ENCODE measurements around the gene KLHL36. TPM values are rescaled to one million over a fixed set of nuclear protein-coding genes. Genes with fewer than 3 reads are reported as not detected.
"Not testable (repeated sequence)": the region's sequence is repeated elsewhere in the genome, so short reads cannot be mapped to it uniquely, and the experiment has no call there.

The KLHL36 gene
- total and polyA plus RNA-seq, 4 donors, result 11.5 to 53.6 (median 16.9) TPM

DNA sequence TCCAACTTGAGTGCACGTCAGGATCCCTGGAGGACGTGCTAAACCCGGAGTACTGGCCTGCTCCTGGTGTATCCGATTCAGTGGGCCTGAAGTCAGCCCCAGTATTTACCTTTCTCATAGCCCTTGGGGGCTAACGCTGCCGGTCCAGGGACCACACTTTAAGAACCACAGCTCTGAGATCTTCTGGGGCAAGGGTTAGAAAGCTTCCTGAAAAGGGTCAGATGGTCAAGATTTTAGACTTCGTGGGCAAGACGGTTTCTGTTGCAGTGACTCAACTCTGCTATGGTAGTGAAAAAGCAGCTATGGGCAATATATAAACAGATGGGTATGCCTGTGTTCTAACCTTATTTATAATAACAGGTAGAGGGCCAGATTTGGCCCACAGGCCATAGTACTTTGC lies 36.9 kb downstream of the KLHL36 start:
- H3K27me3 ChIP-seq (ENCODE audit: control insufficient read depth in 4 of 4, insufficient read depth in 4 of 4, low read length in 3 of 4), result no peaks in the 10 kb centered on the region
- WGBS, result 83% methylated on average over 8 of the region's 8 CpGs
- no peak for DNase-seq (ENCODE audit: low spot score)

DNA sequence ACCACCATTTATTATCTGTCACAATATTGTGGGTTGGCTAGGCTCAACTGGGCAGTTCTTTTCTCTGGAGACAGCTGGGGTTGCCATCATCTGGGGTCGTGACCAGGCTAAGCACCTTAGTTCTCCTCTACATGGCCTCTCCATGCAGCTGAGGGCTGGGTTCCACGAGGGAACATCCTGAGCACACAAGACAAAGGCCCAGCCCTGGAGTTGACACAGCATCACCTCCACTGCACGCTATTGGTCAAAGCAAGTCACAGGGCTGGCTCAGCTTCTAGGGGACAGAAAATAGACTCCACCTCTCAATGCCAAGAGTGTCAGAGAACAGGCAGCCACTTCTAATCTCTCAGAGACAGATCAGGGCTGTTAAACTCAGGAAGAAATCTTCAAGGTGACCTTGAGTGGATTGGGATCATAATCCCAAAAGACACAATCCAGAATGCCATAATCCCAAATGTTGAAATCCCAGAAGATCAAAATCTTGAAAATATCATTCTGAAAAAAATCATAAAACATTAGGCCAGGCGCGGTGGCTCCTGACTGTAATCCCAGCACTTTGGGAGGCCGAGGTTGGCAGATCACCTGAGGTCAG lies 38.5 kb downstream of the KLHL36 start:
- H3K4me1 ChIP-seq (ENCODE audit: control insufficient read depth in 4 of 4, insufficient read depth in 4 of 4, low read length in 3 of 4), result no peaks in the 10 kb centered on the region
- H3K9ac ChIP-seq (ENCODE audit: low read depth in 1 of 2, low read length in 2 of 2), result no peak overlapping the region
- no peaks in the 10 kb centered on the region for H3K36me3 ChIP-seq (ENCODE audit: control insufficient read depth in 4 of 4, insufficient read depth in 3 of 4, low read depth in 1 of 4, low read length in 3 of 4)
- no peak overlapping the region for H3K4me3 ChIP-seq (ENCODE audit: low read depth in 1 of 3, low read length in 3 of 3)
- H3K27ac ChIP-seq (ENCODE audit: low read depth in 1 of 2, low read length in 2 of 2), result no peak overlapping the region
- DNase-seq (ENCODE audit: low spot score), result no peak
- TF ChIP-seq RAD21 (IDR thresholded peaks at IDR 0.05) (no peak), YY1 (IDR thresholded peaks at IDR 0.05) (no peak), HNF4A (conservative IDR thresholded peaks at IDR 0.05) (no peak), HNF4G (IDR thresholded peaks at IDR 0.05) (no peak), JUND (IDR thresholded peaks at IDR 0.05) (no peak), FOXA1 (IDR thresholded peaks at IDR 0.05) (no peak)
- TF ChIP-seq, protein P1, sequence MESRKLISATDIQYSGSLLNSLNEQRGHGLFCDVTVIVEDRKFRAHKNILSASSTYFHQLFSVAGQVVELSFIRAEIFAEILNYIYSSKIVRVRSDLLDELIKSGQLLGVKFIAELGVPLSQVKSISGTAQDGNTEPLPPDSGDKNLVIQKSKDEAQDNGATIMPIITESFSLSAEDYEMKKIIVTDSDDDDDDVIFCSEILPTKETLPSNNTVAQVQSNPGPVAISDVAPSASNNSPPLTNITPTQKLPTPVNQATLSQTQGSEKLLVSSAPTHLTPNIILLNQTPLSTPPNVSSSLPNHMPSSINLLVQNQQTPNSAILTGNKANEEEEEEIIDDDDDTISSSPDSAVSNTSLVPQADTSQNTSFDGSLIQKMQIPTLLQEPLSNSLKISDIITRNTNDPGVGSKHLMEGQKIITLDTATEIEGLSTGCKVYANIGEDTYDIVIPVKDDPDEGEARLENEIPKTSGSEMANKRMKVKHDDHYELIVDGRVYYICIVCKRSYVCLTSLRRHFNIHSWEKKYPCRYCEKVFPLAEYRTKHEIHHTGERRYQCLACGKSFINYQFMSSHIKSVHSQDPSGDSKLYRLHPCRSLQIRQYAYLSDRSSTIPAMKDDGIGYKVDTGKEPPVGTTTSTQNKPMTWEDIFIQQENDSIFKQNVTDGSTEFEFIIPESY (IDR thresholded peaks at IDR 0.05), result no peak
- 88% methylated on average over 6 of the region's 6 CpGs for WGBS
- no peaks in the 10 kb centered on the region for H3K9me3 ChIP-seq (ENCODE audit: control insufficient read depth in 4 of 4, low read length in 3 of 4)
- no peaks in the 10 kb centered on the region for H3K27me3 ChIP-seq (ENCODE audit: control insufficient read depth in 4 of 4, insufficient read depth in 4 of 4, low read length in 3 of 4)

More for the DNA sequence above, 36.9 kb downstream of the KLHL36 start:
- no peak overlapping the region for H3K27ac ChIP-seq (ENCODE audit: low read depth in 1 of 2, low read length in 2 of 2)
- H3K4me3 ChIP-seq (ENCODE audit: low read depth in 1 of 3, low read length in 3 of 3), result no peak overlapping the region
- H3K9ac ChIP-seq (ENCODE audit: low read depth in 1 of 2, low read length in 2 of 2), result no peak overlapping the region
- TF ChIP-seq, protein P1 (IDR thresholded peaks at IDR 0.05), result no peak
- TF ChIP-seq REST (IDR thresholded peaks at IDR 0.05) (no peak), FOXA2 (IDR thresholded peaks at IDR 0.05) (no peak)
- no peaks in the 10 kb centered on the region for H3K9me3 ChIP-seq (ENCODE audit: control insufficient read depth in 4 of 4, low read length in 3 of 4)
- no peaks in the 10 kb centered on the region for H3K4me1 ChIP-seq (ENCODE audit: control insufficient read depth in 4 of 4, insufficient read depth in 4 of 4, low read length in 3 of 4)
- H3K36me3 ChIP-seq (ENCODE audit: control insufficient read depth in 4 of 4, insufficient read depth in 3 of 4, low read depth in 1 of 4, low read length in 3 of 4), result no peaks in the 10 kb centered on the region

DNA sequence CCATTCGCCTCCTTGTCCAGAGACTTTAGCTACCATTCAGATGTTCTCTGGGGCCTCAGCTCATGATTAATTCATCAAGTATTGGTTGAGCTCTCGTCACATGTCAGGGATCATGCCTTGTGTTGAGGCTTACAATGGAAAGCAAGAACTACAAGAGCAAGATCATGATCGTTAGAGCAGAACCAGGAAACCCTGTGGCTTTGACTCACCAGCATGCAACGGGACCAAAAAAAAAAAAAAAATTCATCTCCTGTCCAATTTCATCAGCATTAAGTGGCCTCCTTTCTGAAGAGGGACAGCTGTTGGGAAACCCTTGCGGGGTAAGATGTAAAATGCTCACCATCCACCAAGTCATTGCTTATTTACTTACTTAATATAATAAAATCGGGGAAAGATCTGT lies 39.4 kb downstream of the KLHL36 start:
- Histone ChIP-seq H3K4me1 (ENCODE audit: control insufficient read depth in 4 of 4, insufficient read depth in 4 of 4, low read length in 3 of 4) (no peaks in the 10 kb centered on the region), H3K27me3 (ENCODE audit: control insufficient read depth in 4 of 4, insufficient read depth in 4 of 4, low read length in 3 of 4) (no peaks in the 10 kb centered on the region), H3K9ac (ENCODE audit: low read depth in 1 of 2, low read length in 2 of 2) (no peak overlapping the region), H3K36me3 (ENCODE audit: control insufficient read depth in 4 of 4, insufficient read depth in 3 of 4, low read depth in 1 of 4, low read length in 3 of 4) (no peaks in the 10 kb centered on the region), H3K4me3 (ENCODE audit: low read depth in 1 of 3, low read length in 3 of 3) (no peak overlapping the region), H3K9me3 (ENCODE audit: control insufficient read depth in 4 of 4, low read length in 3 of 4) (no peaks in the 10 kb centered on the region), H3K27ac (ENCODE audit: low read depth in 1 of 2, low read length in 2 of 2) (no peak overlapping the region)
- TF ChIP-seq TAF1 (conservative IDR thresholded peaks at IDR 0.05) (no peak), FOXA1 (IDR thresholded peaks at IDR 0.05) (no peak)
- 88% methylated on average over 6 of the region's 6 CpGs for WGBS
- DNase-seq (ENCODE audit: low spot score), result no peak

GRCh38 chr16:84688163-84688562 lies 39.9 kb downstream of the KLHL36 start:
- WGBS, result 96% methylated on average over 4 of the region's 4 CpGs
- not testable (repeated sequence) for H3K27ac ChIP-seq (ENCODE audit: low read depth in 1 of 2, low read length in 2 of 2); DNase-seq (ENCODE audit: low spot score)

More at GRCh38 chr16:84688163-84688562, 39.9 kb downstream of the KLHL36 start:
- H3K4me3 ChIP-seq (ENCODE audit: low read depth in 1 of 3, low read length in 3 of 3); H3K4me1 ChIP-seq (ENCODE audit: control insufficient read depth in 4 of 4, insufficient read depth in 4 of 4, low read length in 3 of 4); H3K36me3 ChIP-seq (ENCODE audit: control insufficient read depth in 4 of 4, insufficient read depth in 3 of 4, low read depth in 1 of 4, low read length in 3 of 4); H3K9me3 ChIP-seq (ENCODE audit: control insufficient read depth in 4 of 4, low read length in 3 of 4); H3K27me3 ChIP-seq (ENCODE audit: control insufficient read depth in 4 of 4, insufficient read depth in 4 of 4, low read length in 3 of 4); H3K9ac ChIP-seq (ENCODE audit: low read depth in 1 of 2, low read length in 2 of 2): not testable (repeated sequence)

Measured in liver (tissue), 9 donors.